Adrenal gland (tissue), 12 donors: ENCODE results near the gene PAX4. TPM values are rescaled to one million over a fixed set of nuclear protein-coding genes. Genes with fewer than 3 reads are reported as not detected.

Experiments
- DNase-seq, 7 donors: peaks; one replicate each; pipeline ENCODE4 v3.0.0-alpha.2; 2019 to 2020
- H3K27ac ChIP-seq, 5 donors: fragments of 200-600 bp; sonication (generic) in 4 of 5; 1 replicate in 3 of 5; 2 replicates in 2 of 5; pipeline versions ENCODE4 v1.5.1 to v1.8.0; 2016 to 2020; ENCODE audit warnings: mild to moderate bottlenecking in 1 of 5
- H3K27me3 ChIP-seq: fragments of 200-600 bp; 2 replicates; pipeline ENCODE4 v1.8.0; 2021
- H3K36me3 ChIP-seq, 2 donors: fragments of 200-600 bp; replicated peaks in 1 of 2; 1 replicate in 1 of 2; 2 replicates in 1 of 2; pipeline versions ENCODE4 v1.5.1 to v1.8.0; 2018 to 2022
- H3K4me1 ChIP-seq, 2 donors: fragments of 200-600 bp; replicated peaks in 1 of 2; 1 replicate in 1 of 2; 2 replicates in 1 of 2; pipeline versions ENCODE4 v1.5.1 to v1.8.0; 2018 to 2021
- H3K4me3 ChIP-seq, 4 donors: fragments of 200-600 bp; sonication (generic) in 3 of 4; one replicate each; pipeline ENCODE4 v1.5.1; 2016 to 2018
- H3K9me3 ChIP-seq, 3 donors: fragments of 200-600 bp; sonication (generic) in 1 of 3; replicated peaks in 1 of 3; 1 replicate in 2 of 3; 2 replicates in 1 of 3; pipeline versions ENCODE4 v1.5.1 to v1.8.0; 2016 to 2021
- CTCF ChIP-seq, 6 experiments: fragments of 450-650 bp in 4 of 6; fragments of 200-600 bp in 2 of 6; sonication (generic) in 1 of 6; IDR thresholded peaks; 1 replicate in 5 of 6; 2 replicates in 1 of 6; pipeline versions ENCODE4 v1.5.1 to v1.8.0; 2016 to 2021; ENCODE audit warnings: antibody characterized with exemption in 6 of 6, mild to moderate bottlenecking in 2 of 6, moderate library complexity in 1 of 6
- POLR2A ChIP-seq, 2 donors: fragments of 450-650 bp; IDR thresholded peaks; one replicate each; pipeline ENCODE4 v1.6.1; 2017; ENCODE audit warnings: antibody characterized with exemption in 2 of 2, mild to moderate bottlenecking in 2 of 2, moderate library complexity in 1 of 2
- WGBS, 4 donors: extraction: QIAGEN DNeasy Blood & Tissue Kit in 2 of 4; methylation state at CpG; one replicate each; pipeline versions ENCODE4 v1.1.5 to v1.1.7; 2013 to 2017; 5-methylcytosine and 5-hydroxymethylcytosine counted together
- intact Hi-C, 2 donors: fragments of 100-400 bp; cut with DNase I; formaldehyde crosslinking; loops; one replicate each; pipeline versions ENCODE4 v1.14.1 to v1.15.0; 2022 to 2023
- polyA plus RNA-seq, 3 donors: library from polyadenylated mRNA; stranded (reverse); fragments of 200-250 nt in 2 of 3; fragments of 350-450 nt in 1 of 3; fragmentation: Illumina TruSeq in 1 of 3; extraction: RNeasy Lipid Tissue Mini Kit (QIAGEN cat#74804) in 1 of 3; gene quantifications; one replicate each; pipeline ENCODE4 v1.2.3, GENCODE V29; 2013 to 2014
- total RNA-seq, 9 donors: library from RNA; depleted of rRNA in 4 of 9; stranded (reverse); fragments of >200 nt in 4 of 9; fragments of 120-200 nt in 1 of 9; fragmentation: NEBNext Ultra II Directional in 1 of 9; extraction: Animal tissue kit (Norgen Biotek cat#: 25700) in 1 of 9; gene quantifications; one replicate each; pipeline versions ENCODE4 v1.1.0 to v1.2.4, GENCODE V29; 2013 to 2023
- donor health status: healthy with polysubstance abuse.
- donor health status: Bipolar disorder and iron deficiency.
- donor health status: DM: yes; HTN: yes; CAD: no.
- donor health status: DM: no; HTN: no; CAD: no.
- donor health status: DM: no; HTN: no; CAD: no.
- donor health status: DM: yes; HTN: yes; CAD: no.

Gene PAX4
- total and polyA plus RNA-seq, 12 donors = not detected

GRCh38 chr7:127658970-127659630, 41.2 kb upstream of the PAX4 start:
- no peak for TF ChIP-seq CTCF (IDR thresholded peaks at IDR 0.05)
- Histone ChIP-seq H3K27me3 (no peaks in the 10 kb centered on the region), H3K4me3 (no peak overlapping the region), H3K36me3 (no peaks in the 10 kb centered on the region), H3K4me1 (peaks cover 0 to 29% of the 10 kb centered on the region in 2 donors), H3K9me3 (no peaks in the 10 kb centered on the region), H3K27ac (no peak overlapping the region)
- no peak for DNase-seq
- 78 to 85% (median 81%) methylated on average over 3 of the region's 3 CpGs for whole genome bisulfite sequencing, 4 donors
- intact Hi-C loops = no loop called here

GRCh38 chr7:127657500-127657899, 39.6 kb upstream of the PAX4 start:
- H3K27me3 ChIP-seq = no peaks in the 10 kb centered on the region
- no peak for DNase-seq
- WGBS, 4 donors = 87 to 97% (median 90%) methylated on average over 3 of the region's 3 CpGs
- intact Hi-C loops = no loop called here
- no peak overlapping the region for H3K4me3 ChIP-seq
- H3K27ac ChIP-seq = no peak overlapping the region
- no peaks in the 10 kb centered on the region for H3K9me3 ChIP-seq
- H3K36me3 ChIP-seq = no peaks in the 10 kb centered on the region
- TF ChIP-seq CTCF (IDR thresholded peaks at IDR 0.05) (no peak), POLR2A (IDR thresholded peaks at IDR 0.05) (no peak)
- peaks cover 12 to 43% of the 10 kb centered on the region in 2 donors for H3K4me1 ChIP-seq

- intact Hi-C loops = no loop called here
- DNase-seq = no peak
- 77 to 85% (median 81%) methylated on average over 2 of the region's 2 CpGs for WGBS, 4 donors
- H3K27me3 ChIP-seq = no peaks in the 10 kb centered on the region
- H3K27ac ChIP-seq = no peak overlapping the region
- H3K9me3 ChIP-seq = no peaks in the 10 kb centered on the region
- peaks cover 12 to 43% of the 10 kb centered on the region in 2 donors for H3K4me1 ChIP-seq
- TF ChIP-seq CTCF (IDR thresholded peaks at IDR 0.05) (no peak), POLR2A (IDR thresholded peaks at IDR 0.05) (no peak)
- H3K4me3 ChIP-seq = no peak overlapping the region
- H3K36me3 ChIP-seq = no peaks in the 10 kb centered on the region
These were observed 37.8 kb upstream of the PAX4 start for GRCh38 chr7:127655720-127656119.

GRCh38 chr7:127654404-127655394, 36.8 kb upstream of the PAX4 start:
- DNase-seq = no peak
- H3K4me1 ChIP-seq = peaks cover 12 to 43% of the 10 kb centered on the region in 2 donors
- peak overlapping the region in 1 of 4 donors; percentile 4 for H3K4me3 ChIP-seq
- intact Hi-C loops = no loop called here
- no peak for TF ChIP-seq POLR2A (IDR thresholded peaks at IDR 0.05)
- TF ChIP-seq CTCF (IDR thresholded peaks at IDR 0.05) = no peak
- H3K27me3 ChIP-seq = no peaks in the 10 kb centered on the region
- H3K9me3 ChIP-seq = no peaks in the 10 kb centered on the region
- WGBS, 4 donors = 60 to 67% (median 64%) methylated on average over 5 of the region's 5 CpGs
- peak overlapping the region in 1 of 5 donors; percentile 4 for H3K27ac ChIP-seq
- no peaks in the 10 kb centered on the region for H3K36me3 ChIP-seq
